ENCODE results near the gene DOLPP1.

GRCh38 chr9:129138144-129138462 lies 57.2 kb downstream of the DOLPP1 start:
- TF ChIP-seq CTCF (IDR thresholded peaks at IDR 0.05; ENCODE audit: low read depth, low read length) (no peak), EZH2phosphoT487 (IDR thresholded peaks at IDR 0.05; ENCODE audit: low read depth) (no peak)

All from OCI-LY3 (cell line).